ENCODE measurements around the gene GGT6.

- TF ChIP-seq CTCF (conservative IDR thresholded peaks at IDR 0.05; ENCODE audit: low read length) (no peak), EZH2phosphoT487 (IDR thresholded peaks at IDR 0.05; ENCODE audit: borderline replicate concordance) (no peak)
Observed at GRCh38 chr17:4580291-4580690, 19.9 kb upstream of the GGT6 start.
